ENCODE data around the gene ADAM19. TPM values are rescaled to one million over a fixed set of nuclear protein-coding genes. Genes with fewer than 3 reads are reported as not detected.

Gene ADAM19
- total RNA-seq, 2 experiments from 2014 or later: 24.2 to 103 TPM

DNA sequence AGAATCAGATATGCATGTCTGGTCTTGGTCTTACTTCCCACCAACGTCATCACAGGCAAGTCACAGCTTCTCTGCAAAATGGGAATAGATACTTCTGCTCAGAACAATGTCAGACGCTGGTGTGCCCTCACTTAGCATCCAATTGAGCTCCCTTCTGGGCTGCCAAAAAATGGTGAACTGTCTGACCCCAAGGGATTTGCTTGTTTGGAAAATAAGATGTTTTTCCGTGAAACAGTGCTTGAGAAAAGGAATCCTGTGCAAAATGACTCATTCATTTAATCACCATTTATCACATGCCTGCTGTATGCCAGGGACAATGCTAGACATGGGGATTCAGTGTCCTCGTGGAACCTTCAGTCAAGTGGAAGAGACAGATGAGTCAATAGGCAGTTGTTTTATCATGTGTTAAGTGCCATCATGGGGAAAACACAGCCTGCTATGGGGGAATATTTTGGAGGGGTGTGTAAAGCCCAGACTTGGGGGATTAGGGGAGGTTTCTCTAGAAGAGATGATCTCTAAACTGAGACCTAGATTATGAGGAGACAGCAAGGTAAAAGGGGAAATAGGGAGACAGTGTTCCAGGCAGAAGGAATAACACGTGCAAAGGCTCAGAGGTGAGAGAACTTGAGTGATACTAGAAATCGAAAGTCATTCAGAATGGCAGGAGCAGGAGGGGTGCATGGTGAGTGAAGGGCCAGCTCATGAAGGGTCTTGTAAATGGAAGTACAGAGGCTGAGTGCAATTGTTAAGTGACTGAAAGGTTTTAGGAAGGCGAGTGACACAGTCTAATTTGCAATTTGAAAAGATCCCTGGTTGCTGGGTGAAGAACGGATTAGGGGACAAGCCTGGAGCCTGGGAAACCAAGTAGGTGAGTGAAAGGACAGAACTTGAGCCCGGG lies 111.7 kb downstream of the ADAM19 start:
- Histone ChIP-seq H3K4me3 (ENCODE audit: low read depth, low read length, poor library complexity, severe bottlenecking) (no peak overlapping the region), H3K4me1 (ENCODE audit: insufficient read depth, low read length, poor library complexity, severe bottlenecking) (no peaks in the 10 kb centered on the region), H3K9me2 (ENCODE audit: insufficient read depth, low read length) (no peaks in the 10 kb centered on the region), H3K27ac (ENCODE audit: low read depth, low read length, poor library complexity, severe bottlenecking) (no peak overlapping the region), H3K36me3 (ENCODE audit: insufficient read depth, low read length) (no peaks in the 10 kb centered on the region), H3K79me2 (ENCODE audit: insufficient read depth, low read depth, low read length) (no peaks in the 10 kb centered on the region), H3K9me3 (ENCODE audit: low read length) (no peaks in the 10 kb centered on the region), H4K20me1 (ENCODE audit: insufficient read depth, low read length) (no peaks in the 10 kb centered on the region), H3K4me2 (ENCODE audit: low read length) (no peak overlapping the region), H2AFZ (ENCODE audit: low read length) (no peak overlapping the region)
- no peak for DNase-seq (ENCODE audit: low spot score)
- no TSS peak for BruUV-seq (replicated peaks)
- intact Hi-C loops (cut with micrococcal nuclease; ENCODE audit: unreplicated experiment): no loop called here
- POLR2A ChIA-PET: interaction anchor here (0.7 to 1.0 kb wide), 2 partner anchors 25 to 110 kb away, joined by 3 read pairs; no protein-coding TSS in a partner anchor
- TF ChIP-seq, protein P1, sequence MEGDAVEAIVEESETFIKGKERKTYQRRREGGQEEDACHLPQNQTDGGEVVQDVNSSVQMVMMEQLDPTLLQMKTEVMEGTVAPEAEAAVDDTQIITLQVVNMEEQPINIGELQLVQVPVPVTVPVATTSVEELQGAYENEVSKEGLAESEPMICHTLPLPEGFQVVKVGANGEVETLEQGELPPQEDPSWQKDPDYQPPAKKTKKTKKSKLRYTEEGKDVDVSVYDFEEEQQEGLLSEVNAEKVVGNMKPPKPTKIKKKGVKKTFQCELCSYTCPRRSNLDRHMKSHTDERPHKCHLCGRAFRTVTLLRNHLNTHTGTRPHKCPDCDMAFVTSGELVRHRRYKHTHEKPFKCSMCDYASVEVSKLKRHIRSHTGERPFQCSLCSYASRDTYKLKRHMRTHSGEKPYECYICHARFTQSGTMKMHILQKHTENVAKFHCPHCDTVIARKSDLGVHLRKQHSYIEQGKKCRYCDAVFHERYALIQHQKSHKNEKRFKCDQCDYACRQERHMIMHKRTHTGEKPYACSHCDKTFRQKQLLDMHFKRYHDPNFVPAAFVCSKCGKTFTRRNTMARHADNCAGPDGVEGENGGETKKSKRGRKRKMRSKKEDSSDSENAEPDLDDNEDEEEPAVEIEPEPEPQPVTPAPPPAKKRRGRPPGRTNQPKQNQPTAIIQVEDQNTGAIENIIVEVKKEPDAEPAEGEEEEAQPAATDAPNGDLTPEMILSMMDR (conservative IDR thresholded peaks at IDR 0.05; ENCODE audit: low read length): no peak
- no peak for TF ChIP-seq EZH2phosphoT487 (IDR thresholded peaks at IDR 0.05; ENCODE audit: borderline replicate concordance, low read depth, low read length)
- CTCF ChIA-PET (ENCODE audit: unreplicated experiment): interaction anchor here (0.6 kb wide), 1 partner anchor 491 kb away, joined by 3 read pairs; no protein-coding TSS in a partner anchor

DNA sequence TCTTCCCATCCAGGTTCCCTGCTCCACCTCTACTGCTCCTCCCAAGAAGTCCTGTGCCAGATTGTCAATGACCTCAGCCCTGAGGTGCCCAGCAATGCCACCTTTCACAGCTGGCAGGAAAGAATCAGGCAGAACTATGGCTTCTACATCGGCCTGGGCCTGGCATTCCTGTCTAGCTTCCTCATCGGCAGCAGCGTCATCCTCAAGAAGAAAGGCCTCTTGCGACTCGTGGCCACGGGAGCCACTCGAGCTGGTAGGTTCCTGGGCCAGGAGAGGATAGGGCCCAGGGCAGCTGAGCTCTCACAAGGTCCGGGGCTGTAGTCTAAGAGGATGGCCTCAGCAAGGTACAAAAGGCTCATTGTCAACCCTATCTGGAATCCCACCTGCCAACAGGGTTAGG lies 112.5 kb downstream of the ADAM19 start:
- intact Hi-C loops (cut with micrococcal nuclease; ENCODE audit: unreplicated experiment): no loop called here
- H2AFZ ChIP-seq (ENCODE audit: low read length): no peak overlapping the region
- no peak overlapping the region for H3K4me3 ChIP-seq (ENCODE audit: low read depth, low read length, poor library complexity, severe bottlenecking)
- peaks cover 6% of the 10 kb centered on the region for H3K4me1 ChIP-seq (ENCODE audit: insufficient read depth, low read length, poor library complexity, severe bottlenecking)
- no peaks in the 10 kb centered on the region for H3K9me2 ChIP-seq (ENCODE audit: insufficient read depth, low read length)
- no peaks in the 10 kb centered on the region for H4K20me1 ChIP-seq (ENCODE audit: insufficient read depth, low read length)
- no peak overlapping the region for H3K27ac ChIP-seq (ENCODE audit: low read depth, low read length, poor library complexity, severe bottlenecking)
- H3K36me3 ChIP-seq (ENCODE audit: insufficient read depth, low read length): no peaks in the 10 kb centered on the region
- no peak overlapping the region for H3K4me2 ChIP-seq (ENCODE audit: low read length)
- POLR2A ChIA-PET: interaction anchor here (0.7 kb wide), 1 partner anchor 109 kb away, joined by 3 read pairs; no protein-coding TSS in a partner anchor
- no peak for DNase-seq (ENCODE audit: low spot score)
- H3K9me3 ChIP-seq (ENCODE audit: low read length): no peaks in the 10 kb centered on the region
- CTCF ChIA-PET (ENCODE audit: unreplicated experiment): no interaction called here
- no peaks in the 10 kb centered on the region for H3K79me2 ChIP-seq (ENCODE audit: insufficient read depth, low read depth, low read length)
- no peak for TF ChIP-seq EZH2phosphoT487 (IDR thresholded peaks at IDR 0.05; ENCODE audit: borderline replicate concordance, low read depth, low read length)
- TF ChIP-seq, protein P1 (conservative IDR thresholded peaks at IDR 0.05; ENCODE audit: low read length): no peak
- no TSS peak for BruUV-seq (replicated peaks)
